Right lobe of liver (tissue), 4 donors: ENCODE data around the gene FAS.

Experiments
- CTCF ChIP-seq, 4 donors: fragments of 200-600 bp in 3 of 4; fragments of 450-650 bp in 1 of 4; IDR thresholded peaks; one replicate each; pipeline versions ENCODE4 v1.5.1 to v1.8.0; 2016 to 2022; ENCODE audit warnings: antibody characterized with exemption in 4 of 4, mild to moderate bottlenecking in 2 of 4
- POLR2A ChIP-seq: fragments of 450-650 bp; IDR thresholded peaks from one replicate; pipeline ENCODE4 v1.6.1; 2017; ENCODE audit warnings: antibody characterized with exemption, mild to moderate bottlenecking
- donor health status: DM: no; HTN: no; CAD: no.
- donor health status: DM: no; HTN: no; CAD: no.
- donor health status: DM: no; HTN: yes; CAD: no.

DNA sequence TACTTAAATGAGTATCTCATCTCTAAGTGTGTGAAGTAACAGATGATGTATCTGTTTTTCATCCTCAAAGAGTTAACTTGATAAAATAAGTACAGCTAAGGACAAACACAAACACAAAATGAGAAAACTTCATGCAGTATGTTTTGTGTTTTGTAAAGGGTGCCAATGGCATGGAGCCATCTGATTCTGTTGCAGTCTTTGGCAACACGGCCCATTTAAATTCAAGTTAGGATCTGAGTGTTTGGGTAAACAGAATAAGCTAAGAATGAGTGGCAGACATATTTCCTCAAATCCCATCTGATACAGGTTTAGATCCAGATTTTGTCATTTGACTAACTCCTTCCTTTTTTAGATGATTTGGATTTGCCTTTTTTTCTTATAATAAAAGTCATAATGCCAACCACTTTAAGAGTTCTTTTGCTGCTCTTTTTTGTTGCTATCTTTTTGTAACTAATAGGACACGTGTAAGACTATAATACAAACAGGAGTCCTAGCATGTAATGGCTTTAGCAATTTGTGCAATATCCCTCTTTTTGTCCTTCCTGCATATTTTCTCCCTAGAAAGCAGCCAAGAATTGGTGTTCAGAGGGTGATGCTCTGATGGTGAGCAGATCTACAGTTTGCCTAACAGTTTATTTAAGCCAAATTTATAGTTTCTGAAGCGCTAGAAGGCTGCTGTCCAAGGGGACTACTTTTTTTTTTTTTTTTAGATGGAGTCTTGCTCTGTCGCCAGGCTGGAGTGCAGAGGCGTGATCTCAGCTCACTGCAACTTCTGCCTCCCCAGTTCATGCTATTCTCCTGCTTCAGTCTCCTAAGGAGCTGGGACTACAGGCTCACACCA is 19.2 kb upstream of the FAS start:
- TF ChIP-seq CTCF (IDR thresholded peaks at IDR 0.05) (no peak), POLR2A (no peak)
